K562 (cell line): ENCODE results near the gene PRKCE. TPM values are rescaled to one million over a fixed set of nuclear protein-coding genes. Genes with fewer than 3 reads are reported as not detected.

Experiments used
- ATAC-seq: fragments of 200-7000 bp; cut with Tn5 transposase; 3 replicates; pipeline ENCODE4 v1.9.1; 2020; ENCODE audit warnings: moderate library complexity
- BruUV-seq: library from RNA; stranded (reverse); fragments of 400-500 nt; replicated peaks from 2 replicates; lab custom pipeline; 2021; lab: Mats Ljungman, UMichigan
- CTCF ChIA-PET: fragments of 300-600 bp; formaldehyde crosslinking; extraction: SDS; loops from one replicate; lab custom pipeline; 2021; ENCODE audit warnings: low intra/inter-chr PET ratio; lab: Yijun Ruan, JAX
- POLR2A ChIA-PET: fragments of 300-600, 350-650 bp; sonication (Branson Sonifier 250); formaldehyde crosslinking; extraction: SDS; loops from one replicate; lab custom pipeline; 2021; ENCODE audit warnings: antibody characterized with exemption, inconsistent platforms; lab: Yijun Ruan, JAX
- DNase-seq, 4 experiments: peaks; one replicate each; pipeline versions ENCODE4 v3.0.0 to v3.0.0-alpha.2; 2011 to 2018; ENCODE audit warnings: low spot score in 3 of 4, mixed read lengths in 3 of 4; ENCODE audit errors: extremely low read depth in 1 of 4
- FAIRE-seq: peaks from 2 replicates; lab custom pipeline; 2011; peaks lifted over from hg19 to GRCh38; lab: Jason Lieb, UNC
- H2AFZ ChIP-seq: 2 replicates; pipeline ENCODE4 v1.6.0; 2011; ENCODE audit warnings: low read depth, low read length, control low read depth, inconsistent platforms
- H3K27ac ChIP-seq: fragments of 200-600 bp; 3 replicates; pipeline ENCODE4 v1.8.0; 2011; ENCODE audit warnings: low read depth, mild to moderate bottlenecking, control low read depth, inconsistent platforms, low read length, moderate library complexity, mixed read lengths; ENCODE audit errors: extremely low read depth
- H3K27me3 ChIP-seq, 2 experiments: fragments of 300-600 bp in 1 of 2; 2 replicates in 1 of 2; 3 replicates in 1 of 2; pipeline versions ENCODE4 v1.6.0 to v1.8.0; 2011; ENCODE audit warnings: inconsistent platforms in 2 of 2, low read length in 2 of 2, mild to moderate bottlenecking in 1 of 2, mixed read lengths in 1 of 2, moderate library complexity in 1 of 2; ENCODE audit not compliant: control insufficient read depth in 2 of 2, insufficient read depth in 2 of 2
- H3K36me3 ChIP-seq: fragments of 300-600 bp; 3 replicates; pipeline ENCODE4 v1.8.0; 2011; ENCODE audit warnings: mild to moderate bottlenecking, low read length, inconsistent platforms; ENCODE audit not compliant: control insufficient read depth, insufficient read depth
- H3K4me1 ChIP-seq, 2 experiments: fragments of 200-600 bp in 1 of 2; replicated peaks in 1 of 2; 2 replicates in 1 of 2; 3 replicates in 1 of 2; pipeline versions ENCODE4 v1.5.1 to v1.8.0; 2011; ENCODE audit warnings: inconsistent platforms in 2 of 2, low read length in 2 of 2, mild to moderate bottlenecking in 1 of 2, mixed read lengths in 1 of 2, moderate library complexity in 1 of 2; ENCODE audit not compliant: control insufficient read depth in 2 of 2, insufficient read depth in 2 of 2
- H3K4me2 ChIP-seq: 2 replicates; pipeline ENCODE4 v1.6.1; 2011; ENCODE audit warnings: low read length, control low read depth, inconsistent platforms, mixed read lengths; ENCODE audit not compliant: insufficient read depth
- H3K4me3 ChIP-seq: fragments of 200-600 bp; sonication (generic), shearing (Covaris generic); 2 replicates; pipeline ENCODE4 v1.5.1; 2016; ENCODE audit warnings: control low read depth, inconsistent platforms
- H3K79me2 ChIP-seq: fragments of 200-600 bp; 3 replicates; pipeline ENCODE4 v1.8.0; 2011; ENCODE audit warnings: low read length, inconsistent platforms; ENCODE audit not compliant: control insufficient read depth, insufficient read depth
- H3K9ac ChIP-seq, 2 experiments: 2 replicates each; pipeline versions ENCODE4 v1.6.0 to v1.6.1; 2011; ENCODE audit warnings: low read depth in 2 of 2, low read length in 2 of 2, control low read depth in 1 of 2, inconsistent platforms in 1 of 2, mild to moderate bottlenecking in 1 of 2, mixed read lengths in 1 of 2; ENCODE audit not compliant: insufficient read depth in 1 of 2
- H3K9me1 ChIP-seq: one replicate; pipeline ENCODE4 v1.6.0; 2011; ENCODE audit warnings: inconsistent platforms, mild to moderate bottlenecking, low read length, moderate library complexity; ENCODE audit not compliant: control insufficient read depth, insufficient read depth
- H3K9me3 ChIP-seq: replicated peaks from 2 replicates; pipeline ENCODE4 v1.5.1; 2011; ENCODE audit warnings: low read depth, low read length, inconsistent platforms; ENCODE audit not compliant: control insufficient read depth, insufficient read depth
- H4K20me1 ChIP-seq: replicated peaks from 2 replicates; pipeline ENCODE4 v1.6.1; 2011; ENCODE audit warnings: low read length, inconsistent platforms, mixed read lengths; ENCODE audit not compliant: control insufficient read depth, insufficient read depth
- MXI1 ChIP-seq: IDR thresholded peaks from 2 replicates; pipeline ENCODE4 v1.6.1; 2011; ENCODE audit warnings: low read depth, mild to moderate bottlenecking, improper control_type of control experiment, low read length
- TCF7L2 ChIP-seq: fragments of 150-350 bp; IDR thresholded peaks from 2 replicates; pipeline ENCODE4 v1.6.1; 2016; ENCODE audit warnings: low read depth, mild to moderate bottlenecking, low read length, moderate library complexity
- ZNF699 ChIP-seq: fragments of 250-450 bp; sonication (Bioruptor Pico); IDR thresholded peaks from 2 replicates; pipeline ENCODE4 v1.8.0; 2021; ENCODE audit warnings: mild to moderate bottlenecking, moderate library complexity; ENCODE audit not compliant: insufficient replicate concordance
- WGBS: fragments of 100-300 bp; shearing (Covaris generic); methylation state at CpG from one replicate; pipeline ENCODE4 v1.1.6; 2016; ENCODE audit warnings: low coverage, mixed read lengths; ENCODE audit not compliant: insufficient coverage; ENCODE audit errors: missing lambda C conversion rate; 5-methylcytosine and 5-hydroxymethylcytosine counted together
- in situ Hi-C: fragments of 300-500 bp; cut with MboI; formaldehyde crosslinking; loops from 4 replicates; pipeline ENCODE4 v1.15.0; 2018; ENCODE audit warnings: inconsistent platforms, mixed read lengths
- intact Hi-C: fragments of 100-400 bp; cut with micrococcal nuclease; formaldehyde crosslinking; loops from 2 replicates; pipeline ENCODE4 v1.14.2; 2022
- polyA plus RNA-seq, 8 experiments: library from polyadenylated mRNA; depleted of rRNA in 4 of 8; stranded (reverse) in 5 of 8; unstranded in 3 of 8; fragments of >200 nt; fragmentation: Nextera tagmentation in 2 of 8; fragmentation: Illumina TruSeq in 1 of 8; extraction: Ambion mirVana in 2 of 8; extraction: Trizol in 1 of 8; gene quantifications; 2 replicates each; pipeline versions ENCODE4 v1.2.1 to v1.2.3, GENCODE V29; 2011 to 2014; ENCODE audit warnings: inconsistent platforms in 1 of 8, missing spikeins in 1 of 8
- total RNA-seq, 7 experiments: library from RNA; depleted of rRNA in 6 of 7; stranded (reverse); fragments of >200 nt in 6 of 7; fragmentation: Illumina TruSeq in 2 of 7; extraction: Trizol in 2 of 7; gene quantifications; 2 replicates each; pipeline versions ENCODE4 v1.2.1 to v1.2.3, GENCODE V29; 2011 to 2021; ENCODE audit warnings: low replicate concordance in 1 of 7
- TF ChIP-seq, protein P1 (sequence below), 2 experiments: IDR thresholded peaks; 2 replicates each; pipeline ENCODE4 v1.6.1; 2012; ENCODE audit warnings: improper control_type of control experiment in 2 of 2, low read depth in 2 of 2, low read length in 2 of 2, borderline replicate concordance in 1 of 2
- TF ChIP-seq, protein P2 (sequence below): sonication (generic); formaldehyde crosslinking; IDR thresholded peaks from 2 replicates; pipeline ENCODE4 v1.8.0; 2022; ENCODE audit warnings: mild to moderate bottlenecking, missing genetic modification reagents
- TF ChIP-seq, protein P3 (sequence below): sonication (generic); formaldehyde crosslinking; IDR thresholded peaks from 2 replicates; pipeline ENCODE4 v1.8.0; 2022; ENCODE audit warnings: mild to moderate bottlenecking, missing genetic modification reagents
- TF ChIP-seq, protein P4 (sequence below): fragments of 200-800 bp; sonication (Bioruptor generic); IDR thresholded peaks from 2 replicates; pipeline ENCODE4 v1.6.1; 2017; ENCODE audit warnings: missing genetic modification characterization, missing compliant biosample characterization
- TF ChIP-seq, protein P5 (sequence below): fragments of 250-450 bp; sonication (Bioruptor Pico); IDR thresholded peaks from 2 replicates; pipeline ENCODE4 v1.5.0; 2021
- TF ChIP-seq, protein P6 (sequence below): sonication (generic); formaldehyde crosslinking; IDR thresholded peaks from 2 replicates; pipeline ENCODE4 v1.8.1; 2023; ENCODE audit warnings: mild to moderate bottlenecking, missing genetic modification reagents

Gene PRKCE
- total and polyA plus RNA-seq, 9 of the 15 experiments (the other 6 are each of a cell fraction or from before 2014, with no cell fraction given) = 0.06 to 1.0 (median 0.22) TPM; not detected in 1

DNA sequence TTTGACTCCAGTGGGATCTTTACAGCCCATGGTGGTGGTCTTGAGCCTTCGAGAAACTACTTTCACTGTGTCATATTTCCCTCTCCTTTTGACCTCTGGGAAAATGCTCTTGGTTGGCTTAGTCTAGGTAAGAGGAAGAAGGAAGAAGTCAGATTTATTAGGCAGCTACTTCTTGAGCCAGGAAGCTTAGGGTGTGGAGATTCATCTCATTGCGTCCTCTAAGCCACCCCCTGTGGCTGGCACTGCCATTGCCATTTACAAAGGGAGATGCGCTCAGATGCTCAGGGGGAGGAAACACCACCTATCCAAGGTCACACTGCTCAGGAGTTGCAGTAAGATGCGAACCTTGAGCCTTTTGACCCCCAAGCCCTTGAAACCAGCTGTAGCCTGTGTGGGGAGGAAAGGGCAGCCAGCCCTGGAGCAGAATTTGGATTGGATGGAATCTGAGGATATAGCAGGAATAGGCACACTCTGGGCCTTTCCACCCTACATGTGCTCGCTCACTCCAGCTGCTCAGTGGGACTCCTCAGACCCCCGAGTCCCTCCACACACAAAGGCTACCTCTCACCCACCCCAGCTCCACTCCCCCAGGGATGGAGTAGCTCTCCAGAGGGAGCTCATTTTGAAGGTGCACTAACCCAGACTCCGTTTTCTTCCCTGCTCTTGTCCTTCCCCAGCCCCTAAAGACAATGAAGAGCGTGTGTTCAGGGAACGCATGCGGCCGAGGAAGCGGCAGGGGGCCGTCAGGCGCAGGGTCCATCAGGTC is 324.5 kb downstream of the PRKCE start:
- H2AFZ ChIP-seq = no peak overlapping the region
- intact Hi-C loops = no loop called here
- no peak for ATAC-seq
- 0% methylated on average over 14 of the region's 14 CpGs for WGBS
- in situ Hi-C loops = loop anchor here (25.0 kb wide), 1 partner anchor 1336 kb away; no protein-coding TSS in a partner anchor
- no peak for DNase-seq
- no peak overlapping the region for H3K4me3 ChIP-seq
- FAIRE-seq = no peak
- H3K4me2 ChIP-seq = no peak overlapping the region
- no peaks in the 10 kb centered on the region for H3K9me3 ChIP-seq
- 0 out of 2 replicates have a peak, but pooled peaks cover 4% of the 10 kb centered on the region for H4K20me1 ChIP-seq
- H3K27ac ChIP-seq = no peak overlapping the region
- no peaks in the 10 kb centered on the region for H3K4me1 ChIP-seq
- CTCF ChIA-PET = interaction anchor here (0.6 kb wide), 1 partner anchor 9 kb away, joined by 3 read pairs; no protein-coding TSS in a partner anchor
- no TSS peak for BruUV-seq
- H3K9ac ChIP-seq = no peak overlapping the region
- H3K79me2 ChIP-seq = no peaks in the 10 kb centered on the region
- peaks cover 7 to 47% of the 10 kb centered on the region in 2 experiments; a peak in 3 of 5 replicates for H3K27me3 ChIP-seq
- no peaks in the 10 kb centered on the region for H3K36me3 ChIP-seq
- POLR2A ChIA-PET = interaction anchor here (0.6 kb wide), 1 partner anchor 12 kb away, joined by 3 read pairs; no protein-coding TSS in a partner anchor
- no peaks in the 10 kb centered on the region for H3K9me1 ChIP-seq
- TF ChIP-seq, protein P1, sequence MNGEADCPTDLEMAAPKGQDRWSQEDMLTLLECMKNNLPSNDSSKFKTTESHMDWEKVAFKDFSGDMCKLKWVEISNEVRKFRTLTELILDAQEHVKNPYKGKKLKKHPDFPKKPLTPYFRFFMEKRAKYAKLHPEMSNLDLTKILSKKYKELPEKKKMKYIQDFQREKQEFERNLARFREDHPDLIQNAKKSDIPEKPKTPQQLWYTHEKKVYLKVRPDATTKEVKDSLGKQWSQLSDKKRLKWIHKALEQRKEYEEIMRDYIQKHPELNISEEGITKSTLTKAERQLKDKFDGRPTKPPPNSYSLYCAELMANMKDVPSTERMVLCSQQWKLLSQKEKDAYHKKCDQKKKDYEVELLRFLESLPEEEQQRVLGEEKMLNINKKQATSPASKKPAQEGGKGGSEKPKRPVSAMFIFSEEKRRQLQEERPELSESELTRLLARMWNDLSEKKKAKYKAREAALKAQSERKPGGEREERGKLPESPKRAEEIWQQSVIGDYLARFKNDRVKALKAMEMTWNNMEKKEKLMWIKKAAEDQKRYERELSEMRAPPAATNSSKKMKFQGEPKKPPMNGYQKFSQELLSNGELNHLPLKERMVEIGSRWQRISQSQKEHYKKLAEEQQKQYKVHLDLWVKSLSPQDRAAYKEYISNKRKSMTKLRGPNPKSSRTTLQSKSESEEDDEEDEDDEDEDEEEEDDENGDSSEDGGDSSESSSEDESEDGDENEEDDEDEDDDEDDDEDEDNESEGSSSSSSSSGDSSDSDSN (IDR thresholded peaks at IDR 0.05; ENCODE audit: borderline replicate concordance in 1 of 2, low read depth in 2 of 2, low read length in 2 of 2) = no peak
- TF ChIP-seq, protein P2, sequence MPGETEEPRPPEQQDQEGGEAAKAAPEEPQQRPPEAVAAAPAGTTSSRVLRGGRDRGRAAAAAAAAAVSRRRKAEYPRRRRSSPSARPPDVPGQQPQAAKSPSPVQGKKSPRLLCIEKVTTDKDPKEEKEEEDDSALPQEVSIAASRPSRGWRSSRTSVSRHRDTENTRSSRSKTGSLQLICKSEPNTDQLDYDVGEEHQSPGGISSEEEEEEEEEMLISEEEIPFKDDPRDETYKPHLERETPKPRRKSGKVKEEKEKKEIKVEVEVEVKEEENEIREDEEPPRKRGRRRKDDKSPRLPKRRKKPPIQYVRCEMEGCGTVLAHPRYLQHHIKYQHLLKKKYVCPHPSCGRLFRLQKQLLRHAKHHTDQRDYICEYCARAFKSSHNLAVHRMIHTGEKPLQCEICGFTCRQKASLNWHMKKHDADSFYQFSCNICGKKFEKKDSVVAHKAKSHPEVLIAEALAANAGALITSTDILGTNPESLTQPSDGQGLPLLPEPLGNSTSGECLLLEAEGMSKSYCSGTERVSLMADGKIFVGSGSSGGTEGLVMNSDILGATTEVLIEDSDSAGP (CRISPR knock-in tag) = no peak
- TF ChIP-seq TCF7L2 (no peak), MXI1 (no peak), ZNF699 (CRISPR knock-in tag) (no peak)
- TF ChIP-seq, protein P3, sequence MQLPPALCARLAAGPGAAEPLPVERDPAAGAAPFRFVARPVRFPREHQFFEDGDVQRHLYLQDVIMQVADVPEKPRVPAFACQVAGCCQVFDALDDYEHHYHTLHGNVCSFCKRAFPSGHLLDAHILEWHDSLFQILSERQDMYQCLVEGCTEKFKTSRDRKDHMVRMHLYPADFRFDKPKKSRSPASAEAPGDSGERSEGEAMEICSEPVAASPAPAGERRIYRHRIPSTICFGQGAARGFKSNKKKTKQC (CRISPR knock-in tag) = no peak
- TF ChIP-seq, protein P4, sequence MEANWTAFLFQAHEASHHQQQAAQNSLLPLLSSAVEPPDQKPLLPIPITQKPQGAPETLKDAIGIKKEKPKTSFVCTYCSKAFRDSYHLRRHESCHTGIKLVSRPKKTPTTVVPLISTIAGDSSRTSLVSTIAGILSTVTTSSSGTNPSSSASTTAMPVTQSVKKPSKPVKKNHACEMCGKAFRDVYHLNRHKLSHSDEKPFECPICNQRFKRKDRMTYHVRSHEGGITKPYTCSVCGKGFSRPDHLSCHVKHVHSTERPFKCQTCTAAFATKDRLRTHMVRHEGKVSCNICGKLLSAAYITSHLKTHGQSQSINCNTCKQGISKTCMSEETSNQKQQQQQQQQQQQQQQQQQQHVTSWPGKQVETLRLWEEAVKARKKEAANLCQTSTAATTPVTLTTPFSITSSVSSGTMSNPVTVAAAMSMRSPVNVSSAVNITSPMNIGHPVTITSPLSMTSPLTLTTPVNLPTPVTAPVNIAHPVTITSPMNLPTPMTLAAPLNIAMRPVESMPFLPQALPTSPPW (CRISPR knock-in tag) = no peak
- TF ChIP-seq, protein P5, sequence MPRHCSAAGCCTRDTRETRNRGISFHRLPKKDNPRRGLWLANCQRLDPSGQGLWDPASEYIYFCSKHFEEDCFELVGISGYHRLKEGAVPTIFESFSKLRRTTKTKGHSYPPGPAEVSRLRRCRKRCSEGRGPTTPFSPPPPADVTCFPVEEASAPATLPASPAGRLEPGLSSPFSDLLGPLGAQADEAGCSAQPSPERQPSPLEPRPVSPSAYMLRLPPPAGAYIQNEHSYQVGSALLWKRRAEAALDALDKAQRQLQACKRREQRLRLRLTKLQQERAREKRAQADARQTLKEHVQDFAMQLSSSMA (CRISPR knock-in tag) = no peak
- TF ChIP-seq, protein P6, sequence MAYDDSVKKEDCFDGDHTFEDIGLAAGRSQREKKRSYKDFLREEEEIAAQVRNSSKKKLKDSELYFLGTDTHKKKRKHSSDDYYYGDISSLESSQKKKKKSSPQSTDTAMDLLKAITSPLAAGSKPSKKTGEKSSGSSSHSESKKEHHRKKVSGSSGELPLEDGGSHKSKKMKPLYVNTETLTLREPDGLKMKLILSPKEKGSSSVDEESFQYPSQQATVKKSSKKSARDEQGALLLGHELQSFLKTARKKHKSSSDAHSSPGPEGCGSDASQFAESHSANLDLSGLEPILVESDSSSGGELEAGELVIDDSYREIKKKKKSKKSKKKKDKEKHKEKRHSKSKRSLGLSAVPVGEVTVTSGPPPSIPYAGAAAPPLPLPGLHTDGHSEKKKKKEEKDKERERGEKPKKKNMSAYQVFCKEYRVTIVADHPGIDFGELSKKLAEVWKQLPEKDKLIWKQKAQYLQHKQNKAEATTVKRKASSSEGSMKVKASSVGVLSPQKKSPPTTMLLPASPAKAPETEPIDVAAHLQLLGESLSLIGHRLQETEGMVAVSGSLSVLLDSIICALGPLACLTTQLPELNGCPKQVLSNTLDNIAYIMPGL = no peak
